ENCODE measurements around the gene GRIK4.

DNA sequence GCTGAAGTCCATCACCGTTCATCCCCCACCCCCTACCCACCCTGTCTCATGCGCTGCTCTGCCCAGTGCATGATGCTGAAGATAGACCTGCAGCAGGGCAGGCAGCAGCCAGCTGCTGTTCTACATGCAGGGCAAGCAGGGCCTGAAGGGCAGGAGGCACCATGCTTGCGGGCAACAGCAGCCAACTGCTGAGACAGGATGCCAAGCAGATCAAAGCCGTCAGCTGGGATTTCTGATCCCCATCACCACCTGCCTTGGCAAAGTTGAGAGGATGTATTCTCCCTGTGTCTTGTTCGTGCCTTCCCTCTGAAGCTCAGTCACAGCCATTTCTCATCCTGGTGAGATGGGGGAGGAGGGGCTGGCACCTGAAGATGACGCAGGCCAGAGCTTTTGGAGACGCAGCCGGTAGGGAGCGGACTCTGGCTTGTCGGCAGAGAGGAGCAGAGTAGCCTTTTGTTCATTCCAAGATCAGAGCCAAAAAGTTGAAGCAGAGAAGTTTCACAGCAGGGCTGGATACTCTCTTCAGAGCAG, 227.0 kb downstream of the GRIK4 start:
- TF ChIP-seq CTCF (IDR thresholded peaks at IDR 0.05; ENCODE audit: low read depth, low read length, missing input control) (no peak), TAF1 (conservative IDR thresholded peaks at IDR 0.05) (no peak), HNF4A (conservative IDR thresholded peaks at IDR 0.05) (no peak), YY1 (IDR thresholded peaks at IDR 0.05) (no peak), RAD21 (IDR thresholded peaks at IDR 0.05) (no peak), NR2F2 (IDR thresholded peaks at IDR 0.05) (no peak), SP1 (IDR thresholded peaks at IDR 0.05) (no peak), MAX (IDR thresholded peaks at IDR 0.05) (no peak), JUND (IDR thresholded peaks at IDR 0.05) (no peak), GABPA (IDR thresholded peaks at IDR 0.05 in 1 of 2, conservative IDR thresholded peaks at IDR 0.05 in 1 of 2) (no peak)
- TF ChIP-seq, protein P1, sequence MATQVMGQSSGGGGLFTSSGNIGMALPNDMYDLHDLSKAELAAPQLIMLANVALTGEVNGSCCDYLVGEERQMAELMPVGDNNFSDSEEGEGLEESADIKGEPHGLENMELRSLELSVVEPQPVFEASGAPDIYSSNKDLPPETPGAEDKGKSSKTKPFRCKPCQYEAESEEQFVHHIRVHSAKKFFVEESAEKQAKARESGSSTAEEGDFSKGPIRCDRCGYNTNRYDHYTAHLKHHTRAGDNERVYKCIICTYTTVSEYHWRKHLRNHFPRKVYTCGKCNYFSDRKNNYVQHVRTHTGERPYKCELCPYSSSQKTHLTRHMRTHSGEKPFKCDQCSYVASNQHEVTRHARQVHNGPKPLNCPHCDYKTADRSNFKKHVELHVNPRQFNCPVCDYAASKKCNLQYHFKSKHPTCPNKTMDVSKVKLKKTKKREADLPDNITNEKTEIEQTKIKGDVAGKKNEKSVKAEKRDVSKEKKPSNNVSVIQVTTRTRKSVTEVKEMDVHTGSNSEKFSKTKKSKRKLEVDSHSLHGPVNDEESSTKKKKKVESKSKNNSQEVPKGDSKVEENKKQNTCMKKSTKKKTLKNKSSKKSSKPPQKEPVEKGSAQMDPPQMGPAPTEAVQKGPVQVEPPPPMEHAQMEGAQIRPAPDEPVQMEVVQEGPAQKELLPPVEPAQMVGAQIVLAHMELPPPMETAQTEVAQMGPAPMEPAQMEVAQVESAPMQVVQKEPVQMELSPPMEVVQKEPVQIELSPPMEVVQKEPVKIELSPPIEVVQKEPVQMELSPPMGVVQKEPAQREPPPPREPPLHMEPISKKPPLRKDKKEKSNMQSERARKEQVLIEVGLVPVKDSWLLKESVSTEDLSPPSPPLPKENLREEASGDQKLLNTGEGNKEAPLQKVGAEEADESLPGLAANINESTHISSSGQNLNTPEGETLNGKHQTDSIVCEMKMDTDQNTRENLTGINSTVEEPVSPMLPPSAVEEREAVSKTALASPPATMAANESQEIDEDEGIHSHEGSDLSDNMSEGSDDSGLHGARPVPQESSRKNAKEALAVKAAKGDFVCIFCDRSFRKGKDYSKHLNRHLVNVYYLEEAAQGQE (IDR thresholded peaks at IDR 0.05) = no peak

All from liver (tissue), 3 donors.